Peyer's patch (tissue), 4 donors: ENCODE results near the gene ATL2.

Source experiments
- POLR2A ChIP-seq, 2 donors: fragments of 450-650 bp; IDR thresholded peaks; one replicate each; pipeline ENCODE4 v1.5.1; 2017; ENCODE audit warnings: antibody characterized with exemption in 2 of 2, mild to moderate bottlenecking in 2 of 2, moderate library complexity in 2 of 2
- TF ChIP-seq, protein P1 (sequence below), 6 experiments: fragments of 450-650 bp in 4 of 6; fragments of 200-600 bp in 2 of 6; sonication (generic) in 1 of 6; IDR thresholded peaks; one replicate each; pipeline ENCODE4 v1.5.1; 2017 to 2019; ENCODE audit warnings: antibody characterized with exemption in 6 of 6, mild to moderate bottlenecking in 3 of 6, moderate library complexity in 1 of 6

GRCh38 chr2:38269421-38269820 lies 107.7 kb downstream of the ATL2 start:
- TF ChIP-seq, protein P1, sequence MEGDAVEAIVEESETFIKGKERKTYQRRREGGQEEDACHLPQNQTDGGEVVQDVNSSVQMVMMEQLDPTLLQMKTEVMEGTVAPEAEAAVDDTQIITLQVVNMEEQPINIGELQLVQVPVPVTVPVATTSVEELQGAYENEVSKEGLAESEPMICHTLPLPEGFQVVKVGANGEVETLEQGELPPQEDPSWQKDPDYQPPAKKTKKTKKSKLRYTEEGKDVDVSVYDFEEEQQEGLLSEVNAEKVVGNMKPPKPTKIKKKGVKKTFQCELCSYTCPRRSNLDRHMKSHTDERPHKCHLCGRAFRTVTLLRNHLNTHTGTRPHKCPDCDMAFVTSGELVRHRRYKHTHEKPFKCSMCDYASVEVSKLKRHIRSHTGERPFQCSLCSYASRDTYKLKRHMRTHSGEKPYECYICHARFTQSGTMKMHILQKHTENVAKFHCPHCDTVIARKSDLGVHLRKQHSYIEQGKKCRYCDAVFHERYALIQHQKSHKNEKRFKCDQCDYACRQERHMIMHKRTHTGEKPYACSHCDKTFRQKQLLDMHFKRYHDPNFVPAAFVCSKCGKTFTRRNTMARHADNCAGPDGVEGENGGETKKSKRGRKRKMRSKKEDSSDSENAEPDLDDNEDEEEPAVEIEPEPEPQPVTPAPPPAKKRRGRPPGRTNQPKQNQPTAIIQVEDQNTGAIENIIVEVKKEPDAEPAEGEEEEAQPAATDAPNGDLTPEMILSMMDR (IDR thresholded peaks at IDR 0.05) = no peak
- TF ChIP-seq POLR2A (IDR thresholded peaks at IDR 0.05) = no peak
